T-helper 9 cell (primary cell): Measurements from ENCODE around the gene SLBP.

Experiments used
- DNase-seq: peaks from one replicate; pipeline ENCODE4 v3.0.0-alpha.2; 2020

The SLBP gene

GRCh38 chr4:1725521-1725920 lies 13.4 kb upstream of the SLBP start:
- DNase-seq, result no peak

DNA sequence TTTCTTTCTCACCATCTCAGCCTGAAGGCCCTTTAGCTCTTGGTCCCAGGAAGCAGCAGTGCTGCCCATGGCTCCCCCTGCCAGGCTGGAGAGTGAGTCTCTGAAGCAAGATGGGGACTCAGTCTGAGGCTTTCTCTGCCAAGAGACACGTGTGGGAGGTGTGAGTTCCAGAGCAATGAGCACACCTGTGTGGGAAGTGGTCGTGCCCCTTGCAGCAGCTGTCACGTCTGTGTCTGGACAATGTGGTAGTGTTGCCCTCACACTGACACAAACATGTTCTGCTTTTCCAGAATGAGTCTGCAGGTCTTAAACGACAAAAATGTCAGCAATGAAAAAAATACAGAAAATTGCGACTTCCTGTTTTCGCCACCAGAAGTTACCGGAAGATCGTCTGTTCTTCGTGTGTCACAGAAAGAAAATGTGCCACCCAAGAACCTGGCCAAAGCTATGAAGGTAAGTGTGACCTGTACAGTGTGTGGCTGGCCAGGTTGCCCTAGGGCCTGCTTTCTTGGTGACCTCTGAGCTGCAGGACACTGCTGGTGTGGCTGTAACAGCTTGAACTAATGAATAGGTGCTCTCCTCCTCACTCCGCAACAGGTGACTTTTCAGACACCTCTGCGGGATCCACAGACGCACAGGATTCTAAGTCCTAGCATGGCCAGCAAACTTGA lies 11.1 kb upstream of the SLBP start:
- peak; percentile 26 for DNase-seq

DNA sequence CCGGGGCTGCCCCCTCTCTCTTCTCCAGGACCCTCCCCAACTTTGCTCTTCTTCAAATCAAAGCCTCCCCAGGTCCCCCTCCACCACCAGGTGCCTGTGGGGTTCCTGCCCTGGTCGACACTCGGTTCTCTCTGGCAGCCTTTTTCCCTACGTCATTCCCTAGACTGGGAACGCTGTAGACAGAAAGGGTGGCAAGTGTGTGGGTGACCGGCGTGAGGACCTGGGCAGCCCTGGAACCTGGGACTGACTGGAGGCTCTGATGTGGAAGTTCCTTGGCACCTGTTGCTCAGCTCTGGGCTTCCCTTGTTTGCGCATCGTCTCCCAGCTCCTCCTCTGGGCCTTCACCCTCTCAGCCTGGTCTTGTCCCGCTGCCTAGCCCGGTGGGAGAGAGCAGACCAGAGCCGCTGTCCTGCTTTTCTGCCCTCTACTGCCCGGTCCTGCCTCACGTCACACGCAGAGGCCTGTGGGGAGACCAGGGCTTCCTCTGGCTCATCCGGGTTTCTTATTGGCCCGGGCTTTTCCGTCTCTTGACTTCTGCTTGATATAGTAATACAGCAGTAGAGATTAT lies 10.5 kb upstream of the SLBP start:
- no peak for DNase-seq

DNA sequence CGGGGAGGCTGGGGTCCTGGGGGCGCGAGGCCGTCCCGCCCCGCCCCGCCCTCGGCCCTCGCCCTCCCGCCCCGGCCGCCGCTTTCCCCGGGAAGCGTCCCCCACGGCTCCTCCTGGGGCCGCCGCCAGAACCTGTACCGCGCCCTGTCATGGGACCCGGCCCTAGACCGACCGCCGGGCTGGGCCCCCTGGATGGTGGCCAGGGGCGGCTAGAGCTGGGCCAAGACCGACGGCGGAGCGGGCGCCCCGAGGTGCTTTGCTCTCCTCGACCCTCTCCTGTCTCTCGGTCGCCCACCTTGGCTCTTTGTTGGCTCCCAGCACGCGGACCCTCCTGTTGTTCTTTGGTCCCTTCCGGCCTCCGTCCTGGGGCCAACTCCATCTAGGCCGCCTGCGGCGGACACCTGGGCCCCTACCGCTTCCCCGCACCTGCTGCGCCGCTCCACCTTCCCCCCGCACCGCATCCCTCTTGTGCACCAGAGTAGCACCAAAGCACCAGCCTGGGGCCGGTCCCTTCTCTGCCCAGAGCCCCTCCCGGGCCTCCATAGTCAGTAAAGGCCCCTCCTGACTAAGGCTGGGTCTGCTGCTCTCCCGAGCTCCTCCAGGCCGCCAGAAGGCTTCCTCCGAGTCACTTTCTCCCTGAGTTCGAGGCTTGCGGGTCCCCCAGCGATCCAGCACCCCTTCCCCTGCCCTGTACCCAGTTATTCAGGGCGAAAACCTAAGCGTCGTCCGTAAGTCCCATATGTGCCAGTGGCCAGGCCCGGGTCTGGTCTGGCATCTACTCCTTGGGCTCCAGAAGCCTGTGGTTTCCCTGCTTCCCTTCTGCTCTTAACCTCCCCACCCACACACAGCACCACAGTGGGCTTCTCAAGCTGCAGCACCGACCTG lies 9.8 kb upstream of the SLBP start:
- no peak for DNase-seq

DNA sequence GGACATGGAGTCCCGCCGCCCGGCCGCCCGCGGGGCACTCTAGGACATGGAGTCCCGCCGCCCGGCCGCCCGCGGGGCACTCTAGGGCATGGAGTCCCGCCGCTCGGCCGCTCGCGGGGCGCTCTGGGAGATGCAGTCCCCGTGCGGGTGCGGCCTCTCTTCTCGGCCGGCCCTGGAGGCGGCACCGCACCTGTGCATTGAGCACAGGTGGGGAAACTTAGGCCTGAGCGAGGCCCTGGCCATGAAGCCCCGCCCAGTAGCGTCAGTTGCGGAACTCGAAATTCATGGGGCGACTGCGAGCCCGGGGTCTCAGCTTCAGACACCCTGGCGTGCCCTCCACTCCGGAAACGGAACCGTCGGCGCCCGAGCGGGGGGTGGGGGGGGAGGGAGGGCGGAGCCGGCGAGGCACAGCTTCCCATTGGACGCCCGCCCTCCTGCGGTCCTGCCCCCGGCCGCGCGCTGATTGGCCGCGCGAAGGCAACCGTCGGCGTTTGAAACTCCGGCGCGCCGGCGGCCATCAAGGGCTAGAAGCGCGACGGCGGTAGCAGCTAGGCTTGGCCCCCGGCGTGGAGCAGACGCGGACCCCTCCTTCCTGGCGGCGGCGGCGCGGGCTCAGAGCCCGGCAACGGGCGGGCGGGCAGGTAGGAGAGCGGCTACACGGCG lies 9.0 kb upstream of the SLBP start, which contains the start of the genes TACC3 and TMEM129:
Gene TACC3, plus strand, starts transcription at position 519 of the 663 bp plus-strand sequence. CDS start 1,901 bp downstream, outside the sequence.
Gene TMEM129, minus strand, starts transcription at position 321 of the 663 bp plus-strand sequence. CDS start 486 bp downstream, outside the sequence.
- peak; percentile 88 for DNase-seq

- peak; percentile 32 for DNase-seq
Measured at GRCh38 chr4:1720163-1720983, 8.3 kb upstream of the SLBP start.

DNA sequence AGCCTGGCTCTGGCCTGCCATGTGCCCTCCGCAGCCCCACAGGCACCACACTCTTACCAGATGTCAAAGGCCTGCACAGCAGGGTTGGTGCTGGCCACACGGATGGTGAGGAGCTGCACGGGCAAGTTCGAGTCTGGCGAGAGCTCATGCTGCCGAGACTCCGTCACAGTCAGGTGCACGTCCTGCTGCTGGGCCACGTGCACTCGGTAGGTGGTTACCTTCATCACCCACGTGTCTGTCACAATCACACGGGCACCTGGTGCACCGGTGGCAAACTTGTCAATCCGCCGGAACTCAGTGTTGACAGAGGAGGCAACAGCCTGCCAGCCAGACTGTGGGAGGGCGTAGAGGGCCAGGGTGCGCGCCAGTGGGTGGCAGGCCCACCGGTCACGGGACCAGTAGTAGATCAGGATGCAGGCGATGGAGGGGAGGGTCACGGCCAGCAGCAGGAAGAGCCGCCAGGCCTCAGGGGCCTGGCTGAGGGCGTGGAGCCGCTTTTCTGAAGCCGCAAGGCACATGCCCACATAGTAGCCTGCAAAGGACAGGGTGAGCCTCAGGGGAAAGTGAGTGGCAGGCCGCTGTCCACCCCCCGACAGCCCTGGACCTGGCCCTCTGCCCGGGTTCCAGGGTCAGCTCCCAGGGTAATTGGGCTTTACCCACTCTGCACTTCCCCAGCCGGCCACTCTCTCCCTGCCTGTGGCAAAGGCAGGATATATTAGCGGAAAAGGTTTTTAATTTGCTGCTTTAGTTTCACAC lies 6.2 kb upstream of the SLBP start:
- DNase-seq, result no peak

DNA sequence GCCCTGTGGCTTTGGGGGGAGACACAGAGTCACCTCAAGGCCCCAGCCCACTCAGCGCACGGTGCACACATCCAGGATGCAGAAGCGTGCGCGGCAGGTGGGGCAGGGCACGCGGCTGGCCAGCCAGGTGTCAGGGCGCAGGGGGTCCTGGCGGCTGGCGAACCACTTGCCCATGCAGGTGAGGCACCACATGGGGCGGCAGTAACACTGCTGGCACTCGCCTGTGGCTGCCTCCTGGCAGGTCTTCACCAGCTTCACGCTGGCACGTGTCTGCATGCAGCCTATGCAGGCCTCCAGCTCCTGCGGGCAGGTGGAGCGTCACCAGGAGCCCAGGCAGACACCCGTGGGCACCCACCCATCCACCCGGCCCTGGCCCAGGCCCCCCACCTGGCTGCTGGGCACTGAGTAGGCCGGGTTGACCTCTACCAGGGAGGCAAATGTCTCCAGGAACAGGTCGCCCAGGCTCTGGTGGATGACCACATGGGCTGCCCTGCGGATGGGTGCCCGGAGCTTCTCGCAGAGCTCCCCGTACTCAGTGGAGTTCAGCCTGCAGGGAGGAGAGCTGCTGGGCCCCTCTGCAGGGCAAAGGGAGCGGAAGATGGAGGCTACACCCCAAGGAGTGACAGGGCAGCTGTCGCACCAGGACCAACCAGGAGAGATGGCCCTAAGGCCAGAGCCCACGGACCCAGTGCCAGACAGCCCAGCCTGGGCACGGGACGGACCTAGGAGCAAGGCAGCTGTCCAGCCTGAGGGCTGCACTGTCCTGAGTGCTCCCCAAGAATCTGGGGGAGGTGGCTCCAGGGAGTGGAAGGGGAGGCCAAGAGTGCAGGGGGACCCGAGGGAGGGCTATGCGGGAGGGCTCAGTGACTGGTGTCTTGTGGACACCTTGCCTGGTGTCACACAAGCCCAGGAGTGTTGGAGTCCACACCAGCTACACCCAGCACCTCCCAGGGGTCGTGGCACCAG lies 5.3 kb upstream of the SLBP start:
- DNase-seq, result no peak

DNA sequence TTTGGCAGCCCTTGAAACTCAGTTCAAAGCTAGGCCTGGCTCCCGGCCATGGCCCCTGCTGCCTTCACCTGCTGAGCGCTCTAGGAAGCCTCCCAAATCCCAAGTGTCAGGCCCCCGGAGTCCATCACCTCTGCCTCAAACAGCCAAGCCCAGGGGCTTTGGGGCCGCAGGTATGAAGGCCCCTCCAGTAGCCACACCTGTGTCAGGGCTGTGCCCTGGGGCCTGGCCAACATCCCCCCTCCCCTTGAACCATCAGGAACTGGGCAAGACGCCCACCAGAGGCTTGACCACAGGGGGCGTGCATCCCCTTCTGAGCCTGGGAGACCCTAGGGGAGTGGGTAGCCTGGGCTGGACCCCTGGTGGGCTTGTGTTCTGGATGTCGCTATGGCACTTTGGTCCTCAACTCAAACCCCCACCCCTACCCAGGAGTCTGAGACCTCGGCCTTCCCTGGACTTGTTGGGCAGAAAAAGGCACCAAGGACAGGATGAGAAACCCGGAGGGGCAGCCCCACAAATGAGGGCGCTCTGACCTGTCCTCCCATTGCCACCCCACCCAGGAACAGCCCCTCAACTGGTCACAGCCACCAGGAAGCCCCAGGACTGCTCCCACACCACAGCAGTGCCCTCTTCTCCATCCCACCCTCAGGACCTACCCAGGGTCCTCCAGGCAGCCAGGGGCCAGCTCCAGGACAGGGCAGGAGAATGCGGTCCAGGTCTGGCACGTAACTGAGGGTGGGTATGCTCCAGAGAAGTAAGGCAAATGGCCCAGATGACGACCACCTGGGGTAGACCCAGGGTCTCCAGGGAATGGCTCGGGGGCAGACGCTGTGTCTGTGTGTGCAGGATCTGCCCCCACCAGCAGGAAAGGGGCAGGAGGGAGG lies 4.2 kb upstream of the SLBP start:
- no peak for DNase-seq

- no peak for DNase-seq
Measured at GRCh38 chr4:1715002-1715758, 3.1 kb upstream of the SLBP start.

- no peak for DNase-seq
Measured at GRCh38 chr4:1714303-1715001, 2.3 kb upstream of the SLBP start.

- DNase-seq, result no peak
Measured at GRCh38 chr4:1713003-1713851, 1.1 kb upstream of the SLBP start.

- DNase-seq, result no peak
Measured at GRCh38 chr4:1711571-1712215, 426 bp downstream of the SLBP start.

- DNase-seq, result no peak
Measured at GRCh38 chr4:1711055-1711570, 1.0 kb downstream of the SLBP start.

DNA sequence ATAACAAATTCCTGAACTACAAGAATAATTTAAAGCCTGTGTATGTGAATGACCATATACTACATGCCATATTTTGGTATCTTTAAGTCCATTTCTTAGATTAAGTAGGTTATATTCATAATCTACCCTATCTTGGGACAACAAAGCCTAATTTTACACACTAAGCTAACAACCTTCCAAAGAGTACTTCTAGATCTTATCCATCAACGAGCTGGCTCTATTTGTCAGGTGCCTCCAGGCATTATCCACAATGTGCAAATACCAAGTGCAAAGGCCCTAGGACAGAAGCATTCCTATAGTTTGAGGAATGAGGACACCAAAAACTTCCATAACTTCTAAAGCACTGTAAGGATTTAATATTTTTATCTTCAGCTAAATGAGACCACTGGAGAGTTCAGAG lies 3.5 kb downstream of the SLBP start:
- DNase-seq, result no peak

DNA sequence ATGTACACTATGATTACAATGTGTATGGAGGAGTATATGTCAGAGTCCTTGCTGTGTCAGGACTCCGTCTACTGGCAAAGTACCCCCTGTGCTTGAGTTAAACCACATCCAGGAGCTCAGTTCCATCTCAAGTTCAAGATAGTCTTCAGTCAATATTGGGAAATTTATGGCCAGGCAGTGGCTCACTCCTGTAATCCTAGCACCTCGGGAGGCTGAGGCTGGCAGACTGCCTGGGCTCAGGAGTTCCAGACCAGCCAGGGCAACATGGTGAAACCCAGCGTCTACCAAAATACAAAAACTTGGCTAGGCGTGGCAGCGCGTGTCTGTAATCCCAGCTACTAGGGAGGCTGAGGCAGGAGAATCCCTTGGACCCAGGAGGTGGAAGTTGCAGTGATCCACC lies 5.8 kb downstream of the SLBP start:
- no peak for DNase-seq
